ENCODE results near the gene SPDYC.

Gene SPDYC

DNA sequence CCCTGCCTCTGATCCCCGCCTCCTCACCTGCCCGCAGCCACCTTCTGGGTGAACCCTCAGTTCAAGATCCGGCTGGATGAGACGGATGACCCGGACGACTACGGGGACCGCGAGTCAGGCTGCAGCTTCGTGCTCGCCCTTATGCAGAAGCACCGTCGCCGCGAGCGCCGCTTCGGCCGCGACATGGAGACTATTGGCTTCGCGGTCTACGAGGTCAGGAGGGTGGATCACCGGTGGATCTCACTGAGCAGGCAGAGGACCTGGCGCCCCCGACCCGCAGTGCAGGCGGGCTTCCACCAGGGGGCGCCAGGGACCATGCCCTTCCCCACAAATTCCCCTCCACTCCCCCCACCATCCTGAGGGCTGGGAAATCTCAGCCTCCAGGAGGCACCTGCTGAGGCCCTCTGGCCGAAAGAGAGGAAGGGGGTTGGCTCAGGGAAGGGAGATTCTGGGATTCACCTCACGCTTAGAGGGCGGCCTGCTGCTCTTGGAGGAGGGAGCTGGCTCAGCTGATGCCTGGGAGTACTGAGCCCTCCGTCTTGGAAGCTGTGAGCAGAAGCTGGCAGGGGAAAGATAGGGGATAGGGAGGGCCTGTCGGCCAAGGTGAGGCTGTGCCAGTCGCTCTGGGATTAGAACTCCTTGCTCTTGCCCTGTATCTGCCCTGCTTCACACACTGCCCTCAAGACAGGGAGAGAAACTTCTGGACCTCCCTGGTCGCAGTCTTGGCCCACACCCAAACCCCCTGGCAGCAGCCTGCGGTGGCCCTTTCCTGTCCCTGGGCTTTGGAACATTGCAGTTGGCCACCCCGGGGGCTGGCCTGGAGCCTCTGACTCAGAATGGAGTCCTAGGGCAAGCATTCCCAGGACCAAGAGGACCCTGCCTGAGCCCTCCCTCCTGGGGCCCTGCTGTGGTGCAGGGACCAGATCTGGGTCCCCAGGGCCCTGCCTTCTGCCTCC, 34.9 kb downstream of the SPDYC start:
- H3K4me3 ChIP-seq (ENCODE audit: low read depth, low read length) = no peak overlapping the region
- peak; percentile 77 for DNase-seq (ENCODE audit: low read depth)
- no peak for TF ChIP-seq POLR2A (IDR thresholded peaks at IDR 0.05; ENCODE audit: extremely low read depth, insufficient read length)
- peak; percentile 98 for TF ChIP-seq CTCF (IDR thresholded peaks at IDR 0.05; ENCODE audit: low read depth, low read length)
- TF ChIP-seq MAX (IDR thresholded peaks at IDR 0.05; ENCODE audit: low read depth, low read length) = 0 out of 2 replicates have a peak, but pooled peaks have one; percentile 21
- peak; percentile 52; the same call in 1 of the 2 replicates for TF ChIP-seq MYC (IDR thresholded peaks at IDR 0.05; ENCODE audit: low read depth, low read length)

GRCh38 chr11:65205602-65205967, 35.6 kb downstream of the SPDYC start:
- DNase-seq (ENCODE audit: low read depth) = no peak
- no peak for TF ChIP-seq CTCF (IDR thresholded peaks at IDR 0.05; ENCODE audit: low read depth, low read length)
- no peak for TF ChIP-seq POLR2A (IDR thresholded peaks at IDR 0.05; ENCODE audit: extremely low read depth, insufficient read length)
- TF ChIP-seq MAX (IDR thresholded peaks at IDR 0.05; ENCODE audit: low read depth, low read length) = no peak
- no peak for TF ChIP-seq MYC (IDR thresholded peaks at IDR 0.05; ENCODE audit: low read depth, low read length)
- H3K4me3 ChIP-seq (ENCODE audit: low read depth, low read length) = no peak overlapping the region

DNA sequence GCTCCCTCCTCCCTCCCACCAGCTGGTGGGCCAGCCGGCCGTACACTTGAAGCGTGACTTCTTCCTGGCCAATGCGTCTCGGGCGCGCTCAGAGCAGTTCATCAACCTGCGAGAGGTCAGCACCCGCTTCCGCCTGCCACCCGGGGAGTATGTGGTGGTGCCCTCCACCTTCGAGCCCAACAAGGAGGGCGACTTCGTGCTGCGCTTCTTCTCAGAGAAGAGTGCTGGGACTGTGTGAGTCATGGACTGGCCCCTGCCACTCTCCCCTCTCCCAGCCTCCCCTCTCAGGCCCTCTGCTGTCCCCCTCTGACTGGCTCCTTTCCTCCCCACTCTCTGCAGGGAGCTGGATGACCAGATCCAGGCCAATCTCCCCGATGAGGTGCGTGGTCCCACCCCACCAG, 36.4 kb downstream of the SPDYC start:
- H3K4me3 ChIP-seq (ENCODE audit: low read depth, low read length) = no peak overlapping the region
- no peak for TF ChIP-seq MAX (IDR thresholded peaks at IDR 0.05; ENCODE audit: low read depth, low read length)
- TF ChIP-seq POLR2A (IDR thresholded peaks at IDR 0.05; ENCODE audit: extremely low read depth, insufficient read length) = no peak
- no peak for TF ChIP-seq CTCF (IDR thresholded peaks at IDR 0.05; ENCODE audit: low read depth, low read length)
- no peak for TF ChIP-seq MYC (IDR thresholded peaks at IDR 0.05; ENCODE audit: low read depth, low read length)
- DNase-seq (ENCODE audit: low read depth) = no peak

- no peak for TF ChIP-seq CTCF (IDR thresholded peaks at IDR 0.05; ENCODE audit: low read depth, low read length)
- TF ChIP-seq MAX (IDR thresholded peaks at IDR 0.05; ENCODE audit: low read depth, low read length) = no peak
- TF ChIP-seq POLR2A (IDR thresholded peaks at IDR 0.05; ENCODE audit: extremely low read depth, insufficient read length) = no peak
- TF ChIP-seq MYC (IDR thresholded peaks at IDR 0.05; ENCODE audit: low read depth, low read length) = no peak
- H3K4me3 ChIP-seq (ENCODE audit: low read depth, low read length) = no peak overlapping the region
- no peak for DNase-seq (ENCODE audit: low read depth)
Observed at GRCh38 chr11:65206901-65207300, 36.9 kb downstream of the SPDYC start.

DNA sequence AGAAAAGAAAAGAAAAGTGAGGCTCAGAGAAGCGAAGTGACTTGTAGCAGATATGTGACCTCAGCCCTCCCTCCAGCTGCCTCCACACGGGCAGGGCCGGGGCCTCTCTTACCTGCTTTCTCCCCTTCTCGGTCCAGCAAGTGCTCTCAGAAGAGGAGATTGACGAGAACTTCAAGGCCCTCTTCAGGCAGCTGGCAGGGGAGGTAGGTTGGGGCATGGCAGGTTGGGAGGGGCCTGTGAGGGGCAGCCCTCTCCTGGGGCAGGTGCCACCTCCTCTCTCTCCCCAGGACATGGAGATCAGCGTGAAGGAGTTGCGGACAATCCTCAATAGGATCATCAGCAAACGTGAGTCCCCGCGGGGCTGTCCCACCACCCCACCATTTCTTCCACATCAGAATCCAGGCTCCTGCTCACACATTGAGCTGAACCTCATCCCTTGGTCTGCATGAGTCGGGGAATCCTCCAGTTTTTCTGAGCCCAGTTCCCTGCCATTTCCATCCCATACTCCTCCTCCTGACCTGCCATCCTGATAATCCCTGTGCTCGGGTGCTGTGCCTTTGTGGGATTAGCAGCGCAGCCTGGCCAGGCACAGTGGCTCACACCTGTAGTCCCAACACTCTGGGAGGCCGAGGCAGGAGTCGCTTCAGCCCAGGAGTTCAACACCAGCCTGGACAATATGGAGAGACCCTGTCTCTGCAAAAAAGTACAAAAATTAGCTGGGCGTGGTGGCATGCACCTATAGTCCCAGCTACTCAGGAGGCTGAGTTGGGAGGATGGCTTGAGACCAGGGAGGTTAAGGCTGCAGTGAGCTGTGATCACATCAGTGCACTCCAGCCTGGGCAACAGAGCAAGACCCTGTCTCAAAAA, 38.1 kb downstream of the SPDYC start:
- DNase-seq (ENCODE audit: low read depth) = no peak
- no peak for TF ChIP-seq POLR2A (IDR thresholded peaks at IDR 0.05; ENCODE audit: extremely low read depth, insufficient read length)
- TF ChIP-seq CTCF (IDR thresholded peaks at IDR 0.05; ENCODE audit: low read depth, low read length) = no peak
- TF ChIP-seq MAX (IDR thresholded peaks at IDR 0.05; ENCODE audit: low read depth, low read length) = no peak
- no peak overlapping the region for H3K4me3 ChIP-seq (ENCODE audit: low read depth, low read length)

Data from NB4 (cell line).